ENCODE results near the gene CAMK2N2.

Gene CAMK2N2

DNA sequence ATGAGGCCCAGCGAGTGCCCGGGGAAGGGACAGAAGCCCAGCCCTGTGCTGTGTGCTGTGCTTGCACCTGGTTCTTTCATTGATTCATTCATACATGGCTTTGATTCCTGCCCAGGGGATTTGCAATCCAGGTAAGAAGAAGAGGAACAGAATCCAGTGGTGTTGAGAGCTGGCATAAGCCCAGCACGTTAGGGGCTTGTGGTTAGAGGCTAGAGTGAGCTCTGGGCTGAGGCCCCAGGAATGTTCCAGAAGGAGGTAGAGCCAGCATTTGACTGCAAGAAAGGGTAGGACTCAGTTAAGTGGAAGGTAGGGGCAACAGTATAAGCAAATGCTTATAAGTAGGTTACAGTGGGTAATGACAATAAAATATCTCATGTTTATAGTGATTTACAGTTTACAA is 29.7 kb downstream of the CAMK2N2 start:
- TF ChIP-seq, protein P1, sequence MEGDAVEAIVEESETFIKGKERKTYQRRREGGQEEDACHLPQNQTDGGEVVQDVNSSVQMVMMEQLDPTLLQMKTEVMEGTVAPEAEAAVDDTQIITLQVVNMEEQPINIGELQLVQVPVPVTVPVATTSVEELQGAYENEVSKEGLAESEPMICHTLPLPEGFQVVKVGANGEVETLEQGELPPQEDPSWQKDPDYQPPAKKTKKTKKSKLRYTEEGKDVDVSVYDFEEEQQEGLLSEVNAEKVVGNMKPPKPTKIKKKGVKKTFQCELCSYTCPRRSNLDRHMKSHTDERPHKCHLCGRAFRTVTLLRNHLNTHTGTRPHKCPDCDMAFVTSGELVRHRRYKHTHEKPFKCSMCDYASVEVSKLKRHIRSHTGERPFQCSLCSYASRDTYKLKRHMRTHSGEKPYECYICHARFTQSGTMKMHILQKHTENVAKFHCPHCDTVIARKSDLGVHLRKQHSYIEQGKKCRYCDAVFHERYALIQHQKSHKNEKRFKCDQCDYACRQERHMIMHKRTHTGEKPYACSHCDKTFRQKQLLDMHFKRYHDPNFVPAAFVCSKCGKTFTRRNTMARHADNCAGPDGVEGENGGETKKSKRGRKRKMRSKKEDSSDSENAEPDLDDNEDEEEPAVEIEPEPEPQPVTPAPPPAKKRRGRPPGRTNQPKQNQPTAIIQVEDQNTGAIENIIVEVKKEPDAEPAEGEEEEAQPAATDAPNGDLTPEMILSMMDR (conservative IDR thresholded peaks at IDR 0.05) = no peak
- peak overlapping the region; percentile 77; the same call in 1 of the 2 replicates for H3K27ac ChIP-seq

DNA sequence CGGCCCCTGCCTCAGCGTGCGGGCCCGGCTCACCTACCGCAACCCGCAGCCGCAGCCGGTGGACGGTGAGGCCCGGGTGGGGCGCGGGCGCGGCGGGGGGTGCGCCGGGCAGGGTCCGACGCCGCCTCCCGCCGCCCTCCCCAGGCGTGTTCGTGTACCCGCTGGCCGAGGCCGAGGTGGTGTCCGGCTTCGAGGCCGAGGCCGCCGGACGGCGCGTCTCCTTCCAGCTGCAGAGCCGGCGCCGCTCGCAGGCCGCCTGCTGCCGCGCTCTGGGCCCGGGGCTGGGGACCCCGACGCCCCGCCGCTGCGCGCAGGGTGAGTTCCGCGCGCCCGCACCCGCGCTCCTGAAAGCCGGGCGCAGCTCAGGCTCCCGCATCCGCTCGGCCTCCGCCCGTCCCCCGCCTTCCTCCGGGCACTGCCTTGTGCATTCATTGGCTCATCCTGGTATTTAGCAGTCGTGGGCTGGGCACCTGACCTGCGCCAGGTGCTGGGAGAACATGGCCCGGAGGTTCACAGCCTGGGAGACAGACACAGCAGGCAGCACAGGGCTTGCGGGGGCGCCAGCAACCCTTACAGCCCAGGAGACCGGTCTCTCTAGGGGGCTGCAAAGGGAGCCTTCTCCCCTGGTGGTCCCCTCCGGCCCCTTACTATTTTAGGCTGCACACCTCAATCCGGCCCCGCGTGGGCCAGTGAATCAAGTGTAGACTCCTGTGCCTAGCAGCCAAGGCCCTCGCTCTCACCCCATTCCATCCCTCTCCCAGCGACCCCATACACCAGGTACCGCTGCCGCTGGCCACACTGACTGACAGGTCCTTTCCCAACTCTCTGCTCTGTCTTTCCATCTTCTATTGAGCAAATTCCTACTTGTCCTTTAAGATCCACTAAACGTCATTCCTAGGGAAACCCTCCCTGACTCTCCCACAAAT is 30.5 kb downstream of the CAMK2N2 start:
- TF ChIP-seq, protein P1 (conservative IDR thresholded peaks at IDR 0.05) = no peak
- H3K27ac ChIP-seq = peak overlapping the region; percentile 77

DNA sequence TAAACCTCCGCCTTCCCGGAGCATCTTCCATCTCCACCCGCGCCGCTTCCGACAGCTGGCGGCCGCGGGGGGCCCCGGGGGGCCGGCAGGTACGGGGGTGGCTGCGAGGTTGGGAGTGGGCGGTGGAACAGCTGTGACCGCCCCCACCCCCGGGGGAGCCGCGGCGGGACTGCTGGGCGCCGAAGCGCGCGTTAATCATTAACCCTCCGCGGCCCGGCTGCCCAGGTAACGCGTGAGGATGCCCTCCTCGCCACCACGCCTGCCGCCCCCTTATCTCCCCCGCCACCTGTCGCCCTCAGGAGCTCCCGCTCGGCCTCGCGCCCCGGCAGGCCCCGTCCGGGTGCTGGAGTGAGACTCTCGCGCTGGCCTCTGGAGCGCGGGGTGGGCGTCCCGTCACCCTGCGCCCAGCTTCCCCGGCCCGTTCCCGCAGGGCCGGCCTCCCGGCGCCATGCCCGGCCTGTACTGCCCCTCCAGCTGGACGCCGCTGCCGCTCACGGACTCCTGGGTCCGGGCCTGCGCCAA is 31.2 kb downstream of the CAMK2N2 start:
- H3K27ac ChIP-seq = peak overlapping the region; percentile 77
- TF ChIP-seq, protein P1 (conservative IDR thresholded peaks at IDR 0.05) = no peak

GRCh38 chr3:184229394-184230080 is 31.8 kb downstream of the CAMK2N2 start, which contains the start of gene VWA5B2:
VWA5B2 (plus strand) TSS chr3:184229585; CDS start chr3:184230529, 944 bp downstream.
- peak within 1 kb of the TSS; percentile 77 for H3K27ac ChIP-seq
- TF ChIP-seq, protein P1 (conservative IDR thresholded peaks at IDR 0.05) = no peak; the same call in 1 of the 2 replicates

DNA sequence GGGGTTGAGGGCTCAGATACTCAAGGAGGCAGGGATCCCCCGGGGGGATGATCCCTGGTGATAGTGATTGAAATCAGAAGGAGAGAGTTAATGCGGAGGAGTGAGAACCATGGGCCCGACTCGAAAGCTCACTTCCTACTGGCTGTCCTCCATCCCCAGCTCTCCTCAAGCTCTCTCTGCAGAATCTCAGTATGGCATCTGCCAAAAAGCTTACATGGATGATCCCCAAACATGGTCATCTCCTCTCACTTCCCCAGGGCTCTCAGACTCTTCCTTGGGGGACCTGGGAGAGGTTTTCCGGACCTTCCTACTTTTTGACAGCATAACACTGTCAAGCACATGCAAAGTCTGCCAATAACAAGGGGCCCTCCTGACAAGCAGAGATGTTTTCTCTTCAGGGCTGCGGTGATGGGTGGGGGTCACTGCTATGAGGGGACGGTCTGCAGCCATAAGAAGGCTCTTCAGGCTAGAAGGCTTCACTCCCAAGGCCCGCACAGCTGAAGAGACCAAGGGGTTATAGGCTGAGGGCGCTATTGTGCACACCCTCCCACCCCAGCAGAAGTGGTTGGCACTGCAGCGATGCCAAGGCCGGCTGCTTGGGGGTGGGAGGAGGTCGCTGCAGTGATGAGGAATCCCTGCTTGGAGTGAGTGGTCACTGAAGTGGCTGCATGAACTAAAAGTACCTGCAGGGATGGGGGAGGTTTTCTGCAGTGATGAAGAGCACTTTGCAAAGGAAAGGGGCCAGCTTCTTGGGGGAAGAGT is 32.8 kb downstream of the CAMK2N2 start:
- H3K27ac ChIP-seq = no peak overlapping the region
- TF ChIP-seq, protein P1 (conservative IDR thresholded peaks at IDR 0.05) = no peak

- H3K27ac ChIP-seq = no peak overlapping the region
- TF ChIP-seq, protein P1 (conservative IDR thresholded peaks at IDR 0.05) = peak; percentile 91
Observed at GRCh38 chr3:184227481-184227935, 33.8 kb downstream of the CAMK2N2 start.

All from VCaP (cell line).